COR-L47 (cell line): ENCODE data around the gene ZNF680.
A peak's percentile ranks its signal among the peaks of the same experiment; 100 is the strongest.
"Not testable (repeated sequence)": the region's sequence is repeated elsewhere in the genome, so short reads cannot be mapped to it uniquely, and the experiment has no call there.

Source experiments
- DNase-seq: peaks from one replicate; lab custom pipeline; 2025; lab: John Stamatoyannopoulos, UW

The ZNF680 gene

DNA sequence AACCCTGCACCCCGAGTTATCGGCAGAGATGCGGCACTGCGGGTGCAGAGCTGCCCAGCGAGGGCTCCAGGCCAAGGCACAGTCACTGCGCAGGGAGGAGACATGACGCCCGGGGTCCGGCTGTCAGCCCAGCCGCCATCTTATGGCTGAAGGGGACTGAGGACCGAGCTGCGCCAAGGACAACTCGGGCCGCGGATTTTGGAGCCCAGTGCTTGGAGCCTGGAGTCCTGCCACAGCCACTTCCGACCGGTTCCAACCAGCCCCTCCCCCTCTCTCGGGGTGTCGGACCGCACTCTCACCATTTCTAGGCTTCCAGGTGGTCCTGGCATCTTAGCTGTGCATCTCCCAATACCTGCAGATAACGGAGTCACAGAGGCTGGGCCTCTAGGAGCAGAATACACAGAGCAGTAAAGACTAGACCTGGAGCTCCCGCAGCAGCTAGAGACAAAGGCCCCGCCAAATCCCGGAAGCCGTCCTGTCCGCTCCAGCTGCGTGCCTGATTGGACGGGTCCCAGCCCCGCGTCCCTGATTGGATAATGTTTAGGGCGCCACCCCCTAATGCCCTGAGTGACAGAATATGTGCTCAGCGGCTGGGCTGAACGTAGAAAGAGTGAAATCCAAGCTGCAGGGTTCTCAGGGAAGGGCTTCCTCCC, at the start of gene ZNF680:
Gene ZNF680 (minus strand): TSS at position 446 of the 653 bp plus-strand sequence. CDS start 117 bp downstream, at position 329.
- DNase-seq: peak; percentile 94

DNA sequence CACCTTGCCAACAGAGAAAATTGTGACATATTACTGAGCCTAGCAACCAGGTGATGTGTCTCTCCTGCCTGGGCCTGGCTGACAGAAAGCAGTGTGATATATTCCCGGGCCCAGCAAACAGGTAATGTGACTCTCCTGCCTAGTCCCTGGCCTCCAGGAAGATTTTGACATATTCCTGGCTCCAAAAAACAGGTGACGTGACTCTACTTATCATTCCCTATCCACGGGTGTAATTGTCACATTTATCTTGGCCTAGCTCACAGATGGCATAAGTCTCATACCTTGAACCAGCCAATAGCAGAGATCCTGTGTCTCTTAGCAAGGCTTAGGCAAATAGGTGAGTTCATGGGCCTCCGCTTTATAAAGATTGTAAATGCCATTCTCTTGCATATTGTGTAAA, 49.6 kb upstream of the ZNF680 start:
- DNase-seq: no peak

DNA sequence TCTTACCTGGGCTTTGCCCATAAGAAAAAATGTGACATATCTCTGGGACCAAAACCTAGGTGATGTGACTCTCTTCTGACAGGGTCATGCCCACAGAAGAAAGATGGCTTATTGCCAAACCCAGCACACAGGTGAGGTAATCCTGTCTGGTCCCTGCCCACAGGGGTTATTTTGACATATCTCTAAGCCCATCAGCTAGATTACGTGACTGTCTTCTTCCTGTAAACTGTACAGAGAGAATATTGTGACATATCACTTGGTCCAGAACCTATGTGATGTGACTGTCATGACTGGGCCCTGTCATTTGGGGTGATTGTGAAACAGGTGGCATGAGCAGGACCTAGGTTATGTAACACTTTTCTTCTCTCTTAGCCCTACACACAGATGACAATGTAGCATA, 48.8 kb upstream of the ZNF680 start:
- DNase-seq: no peak

DNA sequence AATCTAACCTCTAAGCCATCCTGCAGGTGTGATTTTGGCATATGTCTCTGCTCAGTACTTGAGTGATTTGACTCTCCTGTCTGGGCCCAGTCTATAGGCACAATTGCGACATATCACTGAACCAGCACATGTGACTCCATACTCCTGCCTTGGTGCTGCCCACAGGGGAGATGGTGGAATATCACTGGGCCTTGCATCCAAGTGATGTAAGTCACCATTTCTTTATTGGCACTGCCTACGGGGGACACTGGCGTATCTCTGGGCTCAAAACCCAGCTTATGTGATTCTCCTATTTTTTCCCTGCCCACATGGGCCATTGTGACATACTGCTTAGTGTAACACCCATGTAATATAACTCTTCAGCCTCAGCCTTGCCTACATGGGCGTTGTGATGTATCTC, 48.1 kb upstream of the ZNF680 start:
- DNase-seq: no peak

DNA sequence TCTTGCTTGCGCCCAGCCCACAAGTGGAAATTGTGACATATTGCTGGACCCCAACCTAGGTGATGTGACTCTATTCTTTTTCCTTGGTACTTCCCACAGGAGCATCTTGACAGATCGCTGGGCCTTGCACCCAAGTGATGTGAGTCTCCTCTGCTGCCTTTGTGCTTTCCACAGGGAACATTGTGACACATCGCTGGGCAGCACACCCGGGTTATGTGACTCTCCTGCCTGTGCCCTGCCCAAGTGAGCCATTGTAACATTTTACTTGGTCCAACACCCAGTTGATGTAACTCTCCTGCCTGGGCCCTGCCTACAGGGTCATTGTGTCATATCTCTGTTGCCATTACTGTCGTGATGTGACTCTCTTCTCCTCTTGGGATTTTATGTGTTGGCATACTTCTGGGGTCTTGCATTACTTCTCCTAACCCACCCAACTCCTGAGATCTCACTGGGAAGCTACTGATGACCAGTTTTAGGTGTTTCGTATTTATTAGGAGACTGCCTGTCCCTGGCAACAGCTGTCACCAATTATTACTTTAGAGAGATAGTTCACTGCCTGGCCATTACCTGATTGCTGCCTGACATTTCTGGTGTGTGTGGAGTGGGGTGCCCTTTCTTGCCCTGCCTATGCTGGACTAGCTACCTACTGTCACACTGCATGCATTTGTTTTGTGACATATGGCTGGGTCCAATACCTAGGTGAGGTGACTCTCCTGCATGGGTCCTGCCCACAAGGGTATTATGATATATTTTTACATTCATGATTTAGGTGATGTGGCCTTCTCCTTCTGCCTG, 45.4 kb upstream of the ZNF680 start:
- DNase-seq: no peak

DNA sequence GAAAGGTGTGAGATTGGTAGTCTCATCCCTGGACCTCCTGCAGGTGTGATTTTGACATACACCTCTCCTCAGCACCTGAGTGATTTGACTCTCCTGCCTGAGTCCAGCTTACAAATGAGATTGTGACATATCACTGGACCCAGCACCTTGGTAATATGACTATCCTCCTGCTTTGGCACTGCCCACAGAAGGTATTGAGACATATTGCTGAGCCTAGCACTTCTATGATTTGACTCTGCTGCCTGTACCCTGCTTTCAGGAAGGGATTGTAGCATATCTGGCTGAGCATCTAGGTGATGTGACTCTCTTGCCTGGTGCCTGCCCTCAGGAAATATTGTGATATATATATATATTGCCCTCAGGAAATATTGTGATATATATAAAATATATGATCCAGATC, 43.5 kb upstream of the ZNF680 start:
- DNase-seq: no peak

DNA sequence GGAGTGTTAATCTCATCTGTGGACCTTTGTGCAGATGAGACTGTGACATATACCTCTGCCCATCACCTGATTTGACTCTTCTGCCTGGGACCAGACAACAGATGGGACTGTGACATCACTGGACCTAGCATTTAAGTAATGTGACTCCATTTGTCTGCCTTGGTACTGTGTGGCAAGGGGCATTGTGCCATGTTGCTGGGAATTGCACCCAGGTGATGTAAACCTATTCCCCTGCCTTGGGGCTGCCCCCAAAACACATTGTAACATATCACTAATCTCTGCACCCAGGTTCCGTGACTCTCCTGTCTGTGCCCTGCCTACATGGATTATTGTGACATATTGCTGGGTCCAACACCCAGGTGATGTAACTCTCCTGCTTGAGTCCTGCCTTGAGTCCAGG, 40.4 kb upstream of the ZNF680 start:
- no peak for DNase-seq

DNA sequence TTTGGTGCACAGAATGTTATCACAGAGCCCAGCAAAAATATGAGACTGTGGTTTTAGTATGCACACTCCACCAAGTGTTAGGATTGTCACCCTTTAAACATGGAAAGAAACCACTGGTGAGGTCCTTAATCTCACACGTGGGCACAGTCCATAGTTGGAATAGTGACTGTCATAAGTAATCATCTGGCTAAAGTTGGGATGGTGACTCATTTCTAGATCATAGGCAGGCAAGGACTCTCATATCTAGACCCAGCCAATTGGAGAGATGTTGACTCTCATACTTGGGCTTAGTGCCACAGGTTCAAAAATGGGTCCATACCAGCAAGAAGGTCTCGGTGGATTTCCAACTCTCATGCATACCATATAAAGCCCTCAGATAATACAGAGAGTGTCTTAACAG, 39.6 kb upstream of the ZNF680 start:
- DNase-seq: no peak

DNA sequence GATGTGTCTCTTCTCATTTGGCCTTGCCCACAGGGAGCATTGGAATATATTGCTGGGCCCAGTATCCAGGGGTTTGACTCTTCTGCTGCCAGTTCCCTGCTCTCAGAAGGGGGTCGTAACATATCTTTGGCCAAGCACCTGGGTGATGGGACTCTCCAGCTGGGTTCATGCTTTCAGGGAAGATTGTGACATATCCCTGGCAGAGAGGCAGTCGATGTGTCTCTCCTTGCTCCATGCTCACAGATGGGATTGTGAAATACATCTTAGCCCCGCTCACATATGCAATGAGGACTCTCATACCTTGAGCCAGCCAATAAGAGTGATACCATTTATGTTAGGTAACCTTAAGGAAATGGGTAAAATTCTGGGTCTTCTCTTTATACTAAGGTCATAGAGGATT, 39.2 kb upstream of the ZNF680 start:
- DNase-seq: no peak

DNA sequence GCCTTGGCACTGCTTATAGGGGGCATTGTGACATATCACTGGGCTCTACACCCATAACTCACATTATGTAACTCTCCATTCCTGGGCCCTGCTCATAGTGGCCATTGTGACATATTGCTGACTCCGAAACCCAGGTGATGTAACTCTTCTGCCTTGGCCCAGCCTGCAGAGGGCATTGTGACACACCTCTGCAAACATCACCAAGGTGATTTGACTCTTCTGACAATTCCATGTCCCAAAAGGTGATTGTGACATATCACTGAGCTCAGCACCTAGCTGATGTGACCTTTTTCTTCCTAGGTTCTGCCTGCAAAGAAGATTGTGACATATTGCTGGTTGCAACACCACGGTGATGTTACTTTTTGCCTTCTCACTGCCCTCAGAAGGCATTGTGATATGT, 36.5 kb upstream of the ZNF680 start:
- DNase-seq: no peak

DNA sequence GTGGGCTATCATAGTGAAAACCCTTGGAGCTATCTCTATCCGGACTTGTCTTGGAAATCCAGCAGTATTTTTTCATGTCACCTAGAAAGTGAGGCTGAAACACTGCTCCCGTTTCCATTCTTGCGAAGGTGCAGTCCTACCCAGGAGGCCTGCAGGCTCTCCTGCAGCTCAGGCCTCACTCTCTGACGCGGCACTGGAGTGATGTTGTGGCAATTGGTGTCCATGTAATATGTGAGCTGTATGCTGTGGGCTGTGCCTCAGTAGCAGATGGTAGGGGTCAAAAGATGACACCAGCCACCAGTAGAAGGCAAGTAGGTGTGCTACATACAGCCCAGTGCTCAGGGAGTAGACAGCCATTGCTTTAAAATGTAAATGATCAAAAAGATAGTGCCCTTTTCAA, 28.1 kb upstream of the ZNF680 start:
- no peak for DNase-seq

DNA sequence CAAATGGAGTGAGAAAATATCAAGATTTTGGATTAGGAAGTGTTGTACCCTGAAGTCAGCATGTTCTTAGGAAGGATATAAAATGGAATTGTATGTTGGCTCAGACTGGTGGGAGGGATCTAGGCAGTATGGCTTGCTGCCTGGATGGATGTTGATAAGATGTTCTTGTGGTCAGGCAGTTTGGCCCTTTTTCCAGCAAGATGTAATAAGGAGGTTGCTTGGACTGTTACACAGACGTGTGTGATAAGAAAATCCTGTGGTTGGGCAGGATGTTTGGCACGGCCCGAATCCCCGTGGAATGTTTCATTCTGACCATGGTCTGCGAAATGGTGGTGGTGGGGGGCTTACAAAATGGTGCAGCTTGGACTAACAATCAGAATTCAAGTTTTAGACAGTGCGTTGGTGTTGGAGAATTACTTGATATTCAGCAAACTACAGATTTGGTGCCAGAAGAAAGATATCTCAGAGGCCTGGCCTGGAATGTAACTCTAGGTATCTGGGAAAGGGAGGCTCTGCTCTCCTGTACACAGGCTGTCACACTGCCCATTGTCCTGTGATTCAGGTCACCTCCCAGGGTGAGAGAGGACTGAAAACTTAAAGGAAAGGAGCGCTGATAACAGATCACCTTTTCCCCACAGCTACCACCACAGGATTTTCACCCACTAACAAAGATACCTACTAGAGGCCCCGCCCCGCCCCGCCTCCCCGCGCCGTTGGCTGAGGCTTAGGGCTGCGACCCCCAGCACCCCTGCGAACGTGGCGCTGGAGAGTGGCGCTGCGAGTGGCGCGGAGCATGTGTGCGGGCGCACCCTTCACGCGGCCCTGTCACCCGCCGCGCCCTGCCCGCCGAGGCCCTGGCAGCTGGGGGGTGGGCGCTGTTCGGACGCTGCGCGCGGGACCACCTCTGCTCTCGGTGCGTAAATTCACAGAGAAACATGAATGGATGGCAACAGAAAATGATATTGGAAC, 19.3 kb upstream of the ZNF680 start:
- DNase-seq: no peak

DNA sequence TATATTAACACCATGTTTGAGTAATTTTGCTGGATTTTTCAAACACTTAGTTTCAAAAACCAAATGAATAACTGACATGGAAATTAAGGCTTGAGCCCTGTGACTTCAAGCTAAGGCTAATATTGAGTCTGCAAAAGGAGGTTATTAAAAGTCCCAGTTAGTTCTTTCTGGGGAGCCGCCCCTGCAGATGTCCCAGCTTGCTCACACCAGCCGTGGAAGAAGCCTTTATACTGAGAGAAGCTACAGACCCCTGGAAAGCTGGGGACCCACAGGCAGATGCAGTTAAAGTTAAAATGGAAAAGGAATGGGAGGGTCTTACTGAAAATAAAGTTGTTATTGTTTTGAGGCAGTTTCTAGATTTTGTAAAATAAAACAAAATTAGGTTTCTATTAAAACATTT, 18.5 kb upstream of the ZNF680 start:
- DNase-seq: no peak

DNA sequence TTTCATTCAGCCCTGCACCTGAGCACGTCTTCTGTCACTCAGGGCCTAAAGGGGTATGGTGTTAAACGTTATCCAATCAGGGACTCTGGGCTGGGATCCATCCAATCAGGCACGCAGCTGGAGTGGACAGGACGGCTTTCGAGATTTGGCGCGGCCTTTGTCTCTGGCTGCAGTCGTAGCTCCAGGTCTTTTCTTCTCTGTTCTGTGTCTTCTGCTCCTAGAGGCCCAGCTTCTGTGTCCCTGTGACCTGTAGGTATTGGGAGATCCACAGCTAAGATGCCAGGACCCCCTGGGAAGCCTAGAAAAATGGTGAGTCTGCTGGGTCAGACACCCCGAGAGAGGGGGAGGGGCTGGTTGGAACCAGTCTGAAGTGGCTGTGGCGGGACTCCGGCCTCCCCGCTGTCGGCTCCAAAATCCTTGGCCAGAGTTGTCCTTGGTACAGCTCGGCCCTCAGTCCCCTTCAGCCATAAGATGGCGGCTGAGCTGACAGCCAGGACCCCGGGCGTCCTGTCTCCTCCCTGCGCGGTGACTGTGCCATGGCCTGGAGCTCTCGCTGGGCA, 11.7 kb upstream of the ZNF680 start:
- DNase-seq: no peak

DNA sequence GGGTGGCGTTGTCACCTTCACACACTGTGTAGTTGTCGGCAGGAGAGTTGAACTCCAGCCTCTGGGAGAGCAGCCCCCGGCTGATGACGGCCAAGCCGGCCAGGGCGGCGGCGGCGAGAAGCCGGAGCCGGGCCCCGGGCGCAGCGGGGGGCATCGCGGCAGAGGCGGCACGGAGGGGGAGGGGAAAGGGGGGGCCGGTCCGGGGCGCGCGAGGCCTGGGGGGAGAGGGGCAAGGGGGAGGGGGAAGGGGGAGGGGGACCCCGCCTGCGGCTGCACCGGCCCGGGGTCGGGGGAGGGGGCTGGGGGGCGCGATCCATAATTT, 7.4 kb upstream of the ZNF680 start:
- DNase-seq: not testable (repeated sequence)

DNA sequence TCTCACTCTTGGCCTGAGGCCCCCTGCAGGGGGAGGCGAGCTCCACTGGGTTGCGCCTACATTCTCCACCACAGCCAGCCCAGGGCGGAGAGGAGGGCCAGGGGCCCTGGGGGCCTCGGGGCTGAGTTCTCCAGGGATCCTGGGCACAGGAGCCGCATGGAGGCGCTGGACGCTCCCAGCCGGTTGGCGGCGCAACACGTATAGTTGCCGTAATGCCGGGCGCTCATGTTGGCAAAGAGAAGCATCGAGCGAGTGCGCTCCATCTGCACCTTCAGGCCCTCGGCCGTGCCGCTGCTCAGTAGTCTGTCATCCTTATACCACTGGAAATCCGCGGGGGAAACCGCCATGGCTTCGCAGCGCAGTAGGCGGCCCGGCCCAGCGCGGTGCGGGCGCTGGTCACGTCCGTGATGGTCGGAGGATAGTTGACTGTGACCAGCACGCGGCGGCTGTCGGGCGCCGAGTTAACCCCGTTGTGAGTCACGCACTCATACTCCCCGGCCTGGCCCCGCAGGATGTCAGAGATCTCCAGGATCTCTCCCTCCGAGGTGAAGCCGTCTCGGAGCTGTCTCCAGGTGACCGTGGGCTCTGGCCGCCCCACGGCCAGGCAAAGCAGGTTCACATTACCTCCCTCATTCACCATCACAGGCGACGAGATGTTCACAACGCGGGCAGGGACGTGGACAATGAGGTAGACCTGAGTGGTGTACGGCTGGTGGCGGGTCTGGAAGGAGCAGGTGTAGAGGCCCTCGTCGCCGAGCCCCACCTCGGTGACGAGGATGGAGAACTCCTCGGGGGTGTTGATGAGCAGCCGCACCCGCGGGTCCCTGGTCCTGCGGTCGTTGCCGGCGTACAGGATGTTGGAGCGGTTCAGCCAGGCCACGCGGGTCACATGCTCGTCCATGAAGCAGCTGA, 6.8 kb upstream of the ZNF680 start:
- DNase-seq: not testable (repeated sequence)

DNA sequence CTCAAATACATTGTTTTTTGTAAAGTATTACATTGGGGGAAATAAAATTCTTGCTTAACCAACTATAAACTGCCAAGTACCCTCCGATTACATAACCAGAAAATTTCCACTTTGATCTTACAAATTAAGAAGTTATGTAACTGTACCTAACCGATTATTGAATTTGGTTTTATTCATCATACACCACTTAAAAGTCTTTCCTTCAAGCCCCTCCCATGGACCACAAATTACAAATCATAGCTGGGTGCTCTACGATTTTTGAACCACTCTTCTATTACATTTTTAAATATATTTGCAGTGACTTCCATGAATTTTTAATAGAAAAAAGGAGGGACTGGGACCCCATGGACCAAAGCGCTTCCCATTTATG, 630 bp downstream of the ZNF680 start:
- DNase-seq: no peak

DNA sequence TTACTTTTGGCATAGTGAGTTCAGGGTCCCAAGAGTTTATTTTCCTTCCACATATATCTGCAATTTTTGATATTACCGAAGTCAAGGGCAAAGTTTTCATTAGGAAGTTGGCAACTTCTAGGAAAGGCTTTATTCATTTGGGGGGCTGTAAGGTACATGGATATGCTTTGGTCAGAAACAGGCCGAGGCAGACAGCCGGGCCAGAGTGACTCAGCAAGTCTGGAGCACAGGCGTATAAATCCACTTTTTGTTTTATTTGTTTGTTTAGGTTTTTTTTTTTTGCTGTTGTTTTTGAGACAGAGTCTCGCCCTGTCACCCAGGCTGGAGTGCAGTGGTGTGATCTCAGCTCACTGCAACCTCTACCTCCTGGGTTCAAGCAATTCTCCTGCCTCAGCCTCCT, 3.7 kb downstream of the ZNF680 start:
- DNase-seq: no peak

DNA sequence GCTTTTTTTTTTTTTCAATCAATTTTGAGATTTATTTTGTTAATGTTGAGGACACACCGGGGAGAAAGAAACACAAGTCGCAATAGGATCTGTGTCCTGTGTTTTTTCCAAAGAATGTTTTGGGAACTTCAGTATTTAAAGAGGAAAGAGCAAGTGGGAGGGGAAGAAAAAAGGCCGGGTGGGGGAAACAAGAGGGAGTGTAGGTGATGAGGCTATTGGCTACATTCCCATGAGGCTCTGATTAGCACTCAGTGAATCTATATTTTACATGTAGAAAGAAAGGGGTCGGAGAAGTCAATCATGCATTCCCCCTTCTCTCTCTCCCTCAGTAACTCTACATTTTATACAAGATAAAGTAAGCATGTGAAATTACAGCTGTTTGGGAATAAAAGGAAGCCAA, 4.1 kb downstream of the ZNF680 start:
- DNase-seq: no peak

DNA sequence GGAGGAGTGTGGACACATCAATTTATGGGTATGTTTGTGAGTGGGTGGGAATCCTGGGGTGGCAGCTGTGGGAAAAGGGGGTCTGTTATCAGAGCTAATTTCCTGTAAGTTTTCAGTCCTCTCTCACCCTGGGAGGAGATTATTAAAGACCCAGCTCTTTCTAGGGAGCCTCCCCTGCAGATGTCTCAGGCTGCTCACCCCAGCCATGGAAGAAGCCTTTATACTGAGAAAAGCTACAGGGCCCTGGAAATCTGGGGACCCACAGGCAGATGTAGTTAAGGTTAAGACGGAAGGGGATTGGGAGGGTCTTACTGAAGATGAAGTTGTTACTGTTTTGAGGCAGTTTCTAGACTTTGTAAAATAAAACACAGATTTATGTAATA, 4.6 kb downstream of the ZNF680 start:
- DNase-seq: no peak

DNA sequence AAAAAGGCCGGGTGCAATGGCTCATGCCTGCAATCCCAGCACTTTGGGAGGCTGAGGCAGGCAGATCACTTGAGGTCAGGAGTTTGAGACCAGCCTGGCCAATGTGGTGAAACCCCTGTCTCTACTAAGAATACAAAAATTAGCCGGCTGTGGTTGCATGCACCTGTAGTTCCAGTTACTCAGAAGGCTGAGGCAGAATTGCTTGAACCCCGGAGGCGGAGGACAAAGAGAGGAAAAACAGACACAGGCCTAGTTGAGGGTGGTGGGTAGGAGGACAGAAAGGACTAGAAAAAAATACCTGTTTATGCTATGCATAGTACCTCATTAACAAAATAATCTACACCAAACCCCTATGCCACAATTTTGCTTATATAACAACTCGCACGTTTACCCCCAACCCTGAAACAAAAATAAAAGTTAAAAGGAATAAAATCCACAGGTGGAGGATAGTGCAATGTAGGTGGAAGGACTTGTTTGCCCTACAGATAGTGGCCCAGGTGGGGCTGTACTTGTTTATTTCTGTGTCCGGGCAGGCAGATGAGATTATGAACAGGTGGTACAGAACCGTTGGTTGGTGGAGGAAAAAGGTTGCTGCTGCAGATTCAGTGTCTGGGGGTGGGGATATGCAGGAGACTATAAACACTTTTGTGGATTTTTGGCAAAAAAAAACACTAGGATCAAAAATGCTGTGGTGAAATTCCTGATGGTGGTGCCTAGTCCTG, 5.1 kb downstream of the ZNF680 start:
- DNase-seq: no peak
